GM19043 (cell line): ENCODE results near the gene BCR.

Experiments used
- ATAC-seq: cut with Tn5 transposase; IDR thresholded peaks from one replicate; pipeline ENCODE4 v1.9.1; 2021; ENCODE audit warnings: low read depth; ENCODE audit not compliant: unreplicated experiment

Gene BCR

GRCh38 chr22:23149743-23150238 is 30.5 kb upstream of the BCR start:
- ATAC-seq: no peak

DNA sequence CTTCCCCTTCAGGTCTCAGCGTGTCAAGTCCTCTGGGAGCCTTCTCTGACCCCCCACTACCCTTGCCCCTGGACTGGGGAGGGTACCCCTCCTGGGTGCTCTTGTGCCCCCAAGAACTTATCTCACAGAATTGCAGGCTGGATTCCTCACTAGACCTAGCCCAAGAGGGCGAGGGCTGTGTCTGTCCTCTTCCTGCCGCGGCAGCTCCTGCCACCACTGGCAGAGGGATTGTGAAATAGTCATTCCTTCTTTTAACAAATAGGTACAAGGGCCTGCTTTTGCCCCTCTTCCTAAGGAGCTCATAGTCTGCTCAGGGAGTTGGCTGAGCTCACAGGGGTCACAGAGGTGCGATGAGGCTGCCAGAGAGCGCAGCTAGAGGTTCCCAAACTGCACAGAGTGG is 29.5 kb upstream of the BCR start:
- ATAC-seq: no peak

GRCh38 chr22:23151827-23152226 is 28.5 kb upstream of the BCR start:
- no peak for ATAC-seq

GRCh38 chr22:23152238-23153114 is 27.8 kb upstream of the BCR start:
- no peak for ATAC-seq

DNA sequence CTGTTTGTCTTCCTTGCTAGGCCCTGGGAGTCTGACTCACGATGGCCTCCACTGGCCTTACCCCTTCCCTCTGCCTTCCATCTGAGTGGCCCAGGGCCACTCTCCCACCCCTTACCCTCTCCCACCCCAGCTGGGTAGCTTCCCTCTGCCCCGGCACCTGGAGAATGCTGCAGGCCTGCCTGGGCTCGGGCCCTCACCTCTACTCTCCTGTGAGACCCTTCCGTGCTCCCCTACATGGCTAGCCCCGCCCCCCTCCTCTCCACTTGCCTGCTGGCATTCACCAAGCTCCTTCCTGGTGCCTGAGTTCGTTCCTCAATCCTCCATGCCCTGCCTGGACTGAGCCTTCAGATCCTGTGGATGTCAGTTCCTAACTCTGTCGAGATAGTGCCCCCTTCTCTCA is 26.3 kb upstream of the BCR start:
- ATAC-seq: no peak

GRCh38 chr22:23154461-23154860 is 25.8 kb upstream of the BCR start:
- ATAC-seq: no peak

- no peak for ATAC-seq
These were observed 25.2 kb upstream of the BCR start for GRCh38 chr22:23155143-23155542.

DNA sequence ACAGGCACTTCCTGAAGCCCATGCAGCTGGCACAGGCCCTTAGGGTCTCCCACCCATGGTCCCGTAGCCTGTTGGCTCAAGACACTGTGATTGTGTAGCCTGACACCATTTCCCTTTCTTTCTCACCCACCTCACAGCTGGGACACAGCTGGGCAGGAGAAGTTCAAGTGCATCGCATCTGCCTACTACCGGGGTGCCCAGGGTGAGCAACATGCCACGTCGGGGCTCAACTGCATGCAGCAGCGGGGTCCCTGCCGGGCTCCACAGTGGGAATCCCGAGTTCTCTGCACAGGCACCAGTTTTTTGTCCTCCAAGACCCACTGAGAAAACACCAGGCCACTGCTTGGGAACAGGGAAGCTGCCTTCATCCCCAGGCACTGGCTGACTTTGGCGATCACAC is 24.5 kb upstream of the BCR start:
- no peak for ATAC-seq

DNA sequence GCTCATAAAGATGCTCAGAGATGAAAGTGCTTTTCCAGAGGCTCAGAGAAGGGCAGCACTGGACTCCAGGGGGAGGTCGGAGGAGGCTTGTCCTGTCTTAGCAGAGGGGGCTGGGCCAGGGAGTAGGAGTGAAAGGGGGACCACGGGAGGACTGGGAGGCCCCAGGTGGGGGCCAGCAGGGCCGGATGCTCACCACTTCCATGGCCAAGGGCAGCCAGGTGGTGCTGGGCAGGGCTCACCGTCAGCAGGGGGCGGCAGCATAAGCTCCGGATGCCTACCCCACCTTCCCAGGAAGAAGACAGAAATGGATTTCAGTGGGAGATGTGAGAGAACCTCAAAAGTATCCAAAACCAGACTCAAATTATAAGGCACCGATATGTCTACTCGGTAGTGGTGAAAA is 24.0 kb upstream of the BCR start:
- no peak for ATAC-seq

DNA sequence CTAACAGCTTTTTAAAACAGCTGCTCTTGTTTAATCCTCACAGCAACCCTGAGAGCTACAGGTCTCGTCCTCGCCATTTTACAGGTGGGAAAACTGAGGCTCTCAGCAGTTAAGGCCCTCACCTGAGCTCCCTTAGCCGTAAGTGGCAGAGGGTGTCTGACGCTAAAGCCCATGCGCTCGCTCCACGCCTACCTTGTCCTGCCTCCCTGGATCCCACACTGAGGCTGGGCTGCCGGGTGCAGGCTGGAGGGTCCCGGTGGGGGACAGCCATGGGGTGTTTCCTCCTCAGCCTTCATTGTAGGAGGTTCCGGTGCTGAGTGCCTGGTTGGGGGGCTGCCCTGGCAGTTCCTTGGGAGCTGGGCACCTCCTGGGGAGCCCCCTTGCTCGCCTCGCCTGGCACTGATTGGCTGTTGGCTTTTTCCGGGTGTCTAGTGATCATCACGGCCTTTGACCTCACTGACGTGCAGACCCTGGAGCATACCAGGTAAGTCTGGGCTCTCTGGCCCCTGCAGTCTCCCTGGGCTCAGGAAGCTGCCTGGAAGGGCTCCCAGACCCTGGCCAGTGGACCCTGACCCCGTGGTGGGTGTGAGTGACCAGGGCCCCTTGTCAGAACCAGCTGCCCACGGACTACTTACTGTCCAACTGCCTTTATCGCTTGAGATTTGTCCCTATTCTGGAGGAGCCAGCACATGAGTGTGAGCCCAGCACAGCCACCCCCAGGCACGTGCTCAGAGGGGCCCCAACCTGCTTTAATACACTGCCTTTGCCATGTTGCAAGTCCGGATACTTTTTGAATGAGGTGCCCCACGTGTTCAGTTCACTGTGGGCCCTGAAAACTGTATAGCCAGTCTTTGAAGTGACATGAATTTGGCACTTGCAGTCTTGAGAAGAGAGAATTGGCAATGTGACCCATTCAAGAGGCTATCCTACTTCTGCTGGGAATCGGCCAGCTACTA is 22.5 kb upstream of the BCR start:
- no peak for ATAC-seq

DNA sequence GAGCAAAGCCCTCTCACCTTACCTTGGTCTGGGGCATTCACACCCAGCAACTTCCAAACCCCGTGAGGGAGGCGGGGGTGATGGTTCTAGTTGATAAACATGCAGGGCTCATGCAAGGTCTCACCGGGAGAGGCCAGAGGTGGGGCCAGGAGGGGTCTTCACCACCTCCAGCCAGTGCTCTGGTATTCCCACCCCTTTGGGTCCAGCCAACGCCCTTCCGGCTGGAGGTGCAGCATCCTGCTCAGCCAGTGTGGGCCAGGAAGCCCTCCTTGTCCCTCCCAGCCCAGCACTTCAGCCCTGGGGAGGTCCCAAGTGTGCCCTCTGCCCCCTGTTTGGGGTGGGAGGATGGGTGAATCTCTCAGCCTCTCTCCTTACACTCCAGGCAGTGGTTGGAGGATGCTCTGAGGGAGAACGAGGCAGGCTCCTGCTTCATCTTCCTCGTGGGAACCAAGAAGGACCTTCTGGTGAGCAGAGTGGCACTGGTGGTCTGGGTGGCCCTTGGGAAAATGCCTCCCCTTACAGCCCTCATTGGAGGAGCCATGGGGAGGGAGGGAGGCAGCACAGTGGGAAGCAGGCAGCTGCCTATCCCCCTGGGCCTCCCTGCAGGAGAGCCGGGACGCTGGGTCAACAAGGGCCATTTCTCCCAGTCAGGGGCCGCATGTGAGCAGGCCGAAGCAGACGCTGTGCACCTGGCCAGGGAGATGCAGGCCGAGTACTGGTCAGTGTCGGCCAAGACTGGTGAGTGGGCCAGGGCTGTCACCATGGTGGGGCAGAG is 21.6 kb upstream of the BCR start:
- ATAC-seq: no peak

GRCh38 chr22:23159291-23159630 is 21.0 kb upstream of the BCR start:
- no peak for ATAC-seq

- no peak for ATAC-seq
These were observed 19.3 kb upstream of the BCR start for GRCh38 chr22:23161029-23161428.

DNA sequence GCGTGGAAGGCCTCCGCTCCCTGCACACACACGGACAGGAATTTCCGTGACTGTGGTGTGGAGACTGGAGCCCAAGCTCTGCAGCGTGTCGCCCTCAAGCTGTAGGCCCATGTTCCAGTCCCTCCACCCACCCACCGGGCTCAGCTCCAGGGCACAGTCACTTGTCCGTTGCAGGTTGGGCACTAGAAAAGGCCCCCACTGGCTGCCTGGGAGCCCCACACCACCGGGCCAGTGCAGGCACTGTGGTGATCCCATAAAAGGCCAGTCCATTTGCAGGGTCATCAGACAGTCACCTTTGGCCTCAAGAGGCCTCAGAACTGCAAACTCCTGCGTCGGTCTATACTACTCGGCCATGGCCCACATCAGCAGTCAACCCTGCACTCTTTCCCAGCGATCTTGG is 18.7 kb upstream of the BCR start:
- ATAC-seq: no peak

DNA sequence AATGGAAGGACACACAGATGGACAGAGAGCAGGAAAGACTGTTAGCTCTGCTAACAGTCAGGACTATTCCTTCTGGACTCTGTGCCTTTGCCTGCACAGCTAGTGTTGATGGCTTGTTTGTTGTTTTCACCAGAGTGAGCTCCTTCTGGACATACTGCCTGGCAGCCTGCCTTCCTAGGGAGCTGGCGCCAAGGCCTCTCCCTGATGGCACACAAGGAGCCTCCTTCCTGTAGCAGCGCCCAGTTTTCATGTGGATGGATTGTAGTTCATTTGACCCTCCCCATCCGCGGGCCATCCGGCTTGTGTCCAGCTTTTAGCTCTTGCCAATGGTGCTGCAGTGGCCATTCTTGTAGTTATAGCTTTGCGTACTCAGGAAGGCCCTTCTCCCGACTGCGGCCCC is 16.6 kb upstream of the BCR start:
- no peak for ATAC-seq

DNA sequence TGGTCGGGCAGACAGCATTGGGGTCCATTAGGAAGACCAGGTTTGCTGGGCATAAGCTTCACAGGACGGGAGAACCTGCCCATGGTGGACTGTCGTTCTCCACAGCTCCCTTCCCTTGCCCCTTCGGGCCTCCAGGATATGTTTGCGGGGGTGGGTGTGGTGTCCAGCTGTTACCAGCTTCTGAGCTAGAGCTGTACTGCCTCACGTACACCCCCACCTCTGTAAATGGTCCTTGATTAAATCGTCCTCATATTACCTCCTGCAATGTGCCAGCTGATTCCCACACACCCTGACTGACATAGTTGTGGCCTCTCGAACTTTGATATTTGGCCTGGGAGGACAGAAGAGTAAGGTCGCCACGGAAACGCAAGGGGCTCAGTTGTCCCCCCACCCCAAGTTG is 16.2 kb upstream of the BCR start:
- ATAC-seq: no peak

DNA sequence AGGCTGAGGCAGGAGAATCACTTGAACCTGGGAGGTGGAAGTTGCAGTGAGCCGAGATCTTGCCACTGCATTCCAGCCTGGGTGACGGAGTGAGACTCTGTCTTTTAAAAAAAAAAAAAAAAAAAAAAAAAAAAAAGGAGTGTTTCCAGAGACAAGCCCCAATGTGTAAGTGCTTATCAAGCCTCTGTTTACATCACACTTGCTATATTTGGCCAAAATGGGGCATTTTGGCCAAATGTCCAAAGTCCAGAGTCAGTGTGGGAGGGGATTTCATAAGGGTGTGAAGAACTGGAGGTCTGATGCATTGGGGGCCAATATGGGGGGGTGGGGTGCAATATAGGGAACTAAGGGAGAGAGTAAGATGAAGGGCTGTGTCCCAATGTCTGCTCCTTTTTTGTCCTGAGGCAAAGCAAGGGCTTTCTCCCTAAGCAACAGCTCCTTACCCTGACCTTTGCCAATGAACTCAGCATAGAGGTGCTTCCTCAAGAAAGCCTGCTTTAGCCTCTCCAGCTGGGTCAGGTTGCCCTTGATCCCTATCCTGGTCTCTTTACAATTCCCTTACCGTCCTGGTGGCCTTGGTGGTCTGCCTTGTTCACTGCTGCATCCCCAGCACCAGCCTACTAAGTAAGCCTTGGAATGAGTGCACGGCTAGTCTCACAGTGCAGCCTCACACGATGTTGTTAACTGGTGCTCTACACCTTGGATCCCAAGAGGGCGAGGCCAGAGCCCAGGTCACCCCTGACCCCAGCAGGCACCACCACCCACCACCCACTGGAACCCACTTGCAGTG is 14.1 kb upstream of the BCR start:
- no peak for ATAC-seq

GRCh38 chr22:23166841-23167616 is 13.3 kb upstream of the BCR start:
- ATAC-seq: no peak

- ATAC-seq: no peak
These were observed 11.8 kb upstream of the BCR start for GRCh38 chr22:23168391-23169042.
